VCaP (cell line): ENCODE results near the gene LAMTOR3.

Experiments used
- H3K27ac ChIP-seq: fragments of 450-650 bp; 2 replicates; pipeline ENCODE4 v1.5.1; 2017
- CTCF ChIP-seq: fragments of 450-650 bp; conservative IDR thresholded peaks from 2 replicates; pipeline ENCODE4 v1.5.1; 2017; ENCODE audit warnings: mild to moderate bottlenecking, moderate library complexity

Gene LAMTOR3

DNA sequence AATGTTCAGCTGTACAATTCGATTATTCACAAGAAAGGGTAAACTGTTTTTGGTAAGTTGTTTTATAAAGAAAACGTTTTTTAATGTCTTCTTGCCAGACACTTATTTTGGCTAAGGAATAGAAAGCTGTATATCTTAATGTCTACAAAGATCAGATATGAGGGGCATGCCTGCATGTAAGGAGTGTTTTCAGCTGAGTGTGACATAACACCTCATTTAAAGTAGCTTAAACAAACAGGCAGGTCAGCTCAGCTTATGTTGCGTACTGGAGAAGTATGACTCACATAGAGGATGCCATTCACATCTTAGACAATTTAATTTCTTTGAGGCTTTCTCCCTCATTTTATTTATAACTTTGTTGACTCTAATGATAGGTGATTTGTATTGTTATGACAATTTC lies 30.4 kb downstream of the LAMTOR3 start:
- TF ChIP-seq CTCF, result no peak
- no peak overlapping the region for H3K27ac ChIP-seq

- H3K27ac ChIP-seq, result no peak overlapping the region
- no peak for TF ChIP-seq CTCF
Measured at GRCh38 chr4:99861120-99861905, 32.9 kb downstream of the LAMTOR3 start.

GRCh38 chr4:99860521-99860920 lies 33.7 kb downstream of the LAMTOR3 start:
- H3K27ac ChIP-seq, result no peak overlapping the region
- TF ChIP-seq CTCF, result no peak

DNA sequence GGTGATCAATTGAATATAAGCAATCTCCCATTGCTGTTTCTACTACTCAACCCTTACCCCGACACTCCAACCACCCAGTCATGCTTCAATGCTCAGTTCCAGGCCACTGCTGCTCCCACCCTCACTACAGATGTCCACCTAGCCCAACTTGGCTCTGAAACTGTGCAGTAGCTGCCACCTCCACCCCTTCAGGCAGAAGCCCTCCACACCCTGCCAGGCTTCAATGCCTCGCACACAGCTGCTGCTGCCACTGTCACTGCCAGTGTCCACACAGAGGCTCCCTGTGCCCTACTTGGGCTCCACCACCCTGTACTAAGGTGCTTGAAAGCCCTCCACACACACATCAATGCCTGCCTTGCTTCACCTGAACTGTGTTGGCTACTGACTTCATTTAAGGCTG lies 34.6 kb downstream of the LAMTOR3 start:
- no peak overlapping the region for H3K27ac ChIP-seq

GRCh38 chr4:99857307-99857706 lies 36.9 kb downstream of the LAMTOR3 start:
- no peak for TF ChIP-seq CTCF
- H3K27ac ChIP-seq, result no peak overlapping the region

More for the DNA sequence above, 34.6 kb downstream of the LAMTOR3 start:
- TF ChIP-seq CTCF, result no peak

GRCh38 chr4:99856166-99856565 lies 38.1 kb downstream of the LAMTOR3 start:
- no peak for TF ChIP-seq CTCF
- no peak overlapping the region for H3K27ac ChIP-seq

DNA sequence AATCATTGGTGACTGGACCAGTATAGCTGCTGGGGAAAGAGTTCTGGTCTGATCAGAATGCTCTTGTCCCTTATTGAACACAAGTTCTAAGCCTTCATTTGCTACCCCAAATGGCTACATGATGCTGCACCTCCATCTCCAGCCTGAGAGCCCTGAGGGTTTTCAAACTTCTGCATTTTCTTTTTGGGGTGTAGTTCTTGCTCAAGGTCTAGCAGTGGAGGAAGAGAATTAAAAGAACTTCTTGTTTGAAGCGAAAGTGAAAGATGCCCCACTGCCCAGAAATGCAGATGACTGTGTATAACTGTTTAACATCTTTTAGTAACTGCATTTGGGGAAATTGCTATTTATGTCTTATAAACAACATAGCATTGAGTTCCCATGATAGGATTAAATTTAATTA lies 38.5 kb downstream of the LAMTOR3 start:
- no peak for TF ChIP-seq CTCF
- H3K27ac ChIP-seq, result no peak overlapping the region
